ENCODE measurements around the gene PAX8.

PAX8 gene

GRCh38 chr2:113185664-113186432 lies 92.9 kb downstream of the PAX8 start:
- no peak for DNase-seq (ENCODE audit: low spot score)
- Histone ChIP-seq H3K27ac (no peak overlapping the region), H3K4me3 (no peak overlapping the region)
- TF ChIP-seq CTCF (IDR thresholded peaks at IDR 0.05) = no peak

- H3K4me3 ChIP-seq = no peak overlapping the region
- H3K27ac ChIP-seq = no peak overlapping the region
- TF ChIP-seq CTCF (IDR thresholded peaks at IDR 0.05) = no peak
- DNase-seq (ENCODE audit: low spot score) = no peak
These were observed 94.0 kb downstream of the PAX8 start for GRCh38 chr2:113184531-113185230.

- Histone ChIP-seq H3K4me3 (no peak overlapping the region), H3K27ac (no peak overlapping the region)
- no peak for DNase-seq (ENCODE audit: low spot score)
- no peak for TF ChIP-seq CTCF (IDR thresholded peaks at IDR 0.05)
These were observed 95.0 kb downstream of the PAX8 start for GRCh38 chr2:113183703-113184102.

GRCh38 chr2:113183264-113183663 lies 95.5 kb downstream of the PAX8 start:
- Histone ChIP-seq H3K4me3 (no peak overlapping the region), H3K27ac (no peak overlapping the region)
- TF ChIP-seq CTCF (IDR thresholded peaks at IDR 0.05) = no peak
- no peak for DNase-seq (ENCODE audit: low spot score)

GRCh38 chr2:113182471-113183260 lies 96.1 kb downstream of the PAX8 start:
- TF ChIP-seq CTCF (IDR thresholded peaks at IDR 0.05) = no peak
- Histone ChIP-seq H3K27ac (no peak overlapping the region), H3K4me3 (no peak overlapping the region)
- no peak for DNase-seq (ENCODE audit: low spot score)

- TF ChIP-seq CTCF (IDR thresholded peaks at IDR 0.05) = no peak
- DNase-seq (ENCODE audit: low spot score) = no peak
- Histone ChIP-seq H3K4me3 (no peak overlapping the region), H3K27ac (no peak overlapping the region)
These were observed 97.3 kb downstream of the PAX8 start for GRCh38 chr2:113181258-113182051.

Data from coronary artery (tissue), 2 donors.